Epithelial cell of esophagus (primary cell): Measurements from ENCODE around the gene THUMPD2.

Experiments
- DNase-seq: peaks from one replicate; pipeline ENCODE4 v3.0.0; 2010; ENCODE audit warnings: low read depth
- H3K4me3 ChIP-seq: 2 replicates; pipeline ENCODE4 v1.5.1; 2011; ENCODE audit warnings: mild to moderate bottlenecking, low read length, control low read depth
- CTCF ChIP-seq: IDR thresholded peaks from 2 replicates; pipeline ENCODE4 v1.5.1; 2011; ENCODE audit warnings: low read depth, mild to moderate bottlenecking, low read length, control low read depth, inconsistent platforms; ENCODE audit not compliant: insufficient read depth; ENCODE audit errors: missing control alignments

THUMPD2 gene

GRCh38 chr2:39697454-39697853, 81.6 kb downstream of the THUMPD2 start:
- DNase-seq = no peak
- no peak for TF ChIP-seq CTCF
- no peak overlapping the region for H3K4me3 ChIP-seq

- DNase-seq = peak; percentile 44
- no peak overlapping the region for H3K4me3 ChIP-seq
- TF ChIP-seq CTCF = peak; percentile 20
Observed at GRCh38 chr2:39696838-39697237, 82.2 kb downstream of the THUMPD2 start.

- TF ChIP-seq CTCF = no peak
- H3K4me3 ChIP-seq = no peak overlapping the region
- peak; percentile 64 for DNase-seq
Observed at GRCh38 chr2:39696101-39696553, 82.9 kb downstream of the THUMPD2 start.

- no peak for TF ChIP-seq CTCF
- H3K4me3 ChIP-seq = no peak overlapping the region
- DNase-seq = no peak
Observed at GRCh38 chr2:39693245-39693644, 85.8 kb downstream of the THUMPD2 start.

GRCh38 chr2:39689876-39690275, 89.2 kb downstream of the THUMPD2 start:
- no peak for TF ChIP-seq CTCF
- peak; percentile 24 for DNase-seq
- H3K4me3 ChIP-seq = no peak overlapping the region

- no peak for TF ChIP-seq CTCF
- no peak for DNase-seq
- no peak overlapping the region for H3K4me3 ChIP-seq
Observed at GRCh38 chr2:39689272-39689841, 89.7 kb downstream of the THUMPD2 start.

GRCh38 chr2:39688181-39688580, 90.9 kb downstream of the THUMPD2 start:
- H3K4me3 ChIP-seq = no peak overlapping the region
- TF ChIP-seq CTCF = no peak
- no peak for DNase-seq
